GM23248 (cell line): ENCODE measurements around the gene AGAP1. TPM values are rescaled to one million over a fixed set of nuclear protein-coding genes. Genes with fewer than 3 reads are reported as not detected.

ENCODE experiments used
- DNase-seq: peaks from one replicate; pipeline ENCODE4 v3.0.0-alpha.2; 2015
- H2AFZ ChIP-seq: fragments of 200-600 bp; sonication (generic); 2 replicates; pipeline ENCODE4 v1.6.1; 2016; ENCODE audit warnings: antibody characterized with exemption
- H3F3A ChIP-seq: fragments of 200-600 bp; sonication (generic); 2 replicates; pipeline ENCODE4 v1.6.1; 2016; ENCODE audit warnings: mild to moderate bottlenecking, antibody characterized with exemption, mixed run types; ENCODE audit not compliant: insufficient read depth
- H3K27ac ChIP-seq: fragments of 200-600 bp; sonication (generic); 2 replicates; pipeline ENCODE4 v1.5.1; 2016; ENCODE audit warnings: mild to moderate bottlenecking
- H3K27me3 ChIP-seq: fragments of 200-600 bp; sonication (generic); replicated peaks from 2 replicates; pipeline ENCODE4 v1.6.1; 2016; ENCODE audit warnings: mild to moderate bottlenecking; ENCODE audit not compliant: insufficient read depth
- H3K36me3 ChIP-seq: fragments of 200-600 bp; sonication (generic); 2 replicates; pipeline ENCODE4 v1.6.1; 2016; ENCODE audit warnings: low read depth, mild to moderate bottlenecking
- H3K4me1 ChIP-seq: fragments of 200-600 bp; sonication (generic); 2 replicates; pipeline ENCODE4 v1.6.1; 2016; ENCODE audit warnings: mild to moderate bottlenecking; ENCODE audit not compliant: insufficient read depth
- H3K4me2 ChIP-seq: fragments of 200-600 bp; sonication (generic); one replicate; pipeline ENCODE4 v1.6.1; 2016; ENCODE audit warnings: mild to moderate bottlenecking; ENCODE audit not compliant: unreplicated experiment
- H3K4me3 ChIP-seq: fragments of 200-600 bp; sonication (generic); 2 replicates; pipeline ENCODE4 v1.5.1; 2016; ENCODE audit warnings: mild to moderate bottlenecking
- H3K79me2 ChIP-seq: fragments of 200-600 bp; sonication (generic); 2 replicates; pipeline ENCODE4 v1.6.1; 2016; ENCODE audit warnings: mild to moderate bottlenecking; ENCODE audit not compliant: insufficient read depth
- H3K9ac ChIP-seq: fragments of 200-600 bp; sonication (generic); 2 replicates; pipeline ENCODE4 v1.6.1; 2016; ENCODE audit warnings: mild to moderate bottlenecking
- H3K9me2 ChIP-seq: fragments of 200-600 bp; sonication (generic); 2 replicates; pipeline ENCODE4 v1.6.1; 2016; ENCODE audit warnings: mixed run types, mild to moderate bottlenecking, moderate library complexity; ENCODE audit not compliant: insufficient read depth
- H3K9me3 ChIP-seq: fragments of 200-600 bp; sonication (generic); one replicate; pipeline ENCODE4 v1.6.1; 2017; ENCODE audit warnings: low read depth
- H4K20me1 ChIP-seq: fragments of 200-600 bp; sonication (generic); 2 replicates; pipeline ENCODE4 v1.6.0; 2016; ENCODE audit not compliant: insufficient read depth
- EZH2 ChIP-seq: fragments of 200-600 bp; sonication (generic); IDR thresholded peaks from 2 replicates; pipeline ENCODE4 v1.6.1; 2018; ENCODE audit warnings: antibody characterized with exemption, mild to moderate bottlenecking; ENCODE audit not compliant: insufficient read depth, poor library complexity, severe bottlenecking
- EZH2phosphoT487 ChIP-seq: fragments of 200-600 bp; sonication (generic); IDR thresholded peaks from 2 replicates; pipeline ENCODE4 v1.6.1; 2018; ENCODE audit warnings: antibody characterized with exemption, moderate library complexity, mild to moderate bottlenecking, low read depth; ENCODE audit not compliant: insufficient read depth
- WGBS, 2 experiments: methylation state at CpG; one replicate each; pipeline ENCODE4 v1.1.6; 2015 to 2017; ENCODE audit warnings: low lambda C conversion rate in 2 of 2, low coverage in 1 of 2; ENCODE audit errors: missing lambda C conversion rate in 2 of 2; 5-methylcytosine and 5-hydroxymethylcytosine counted together
- in situ Hi-C: fragments of 300-500 bp; cut with MboI; formaldehyde crosslinking; loops from 2 replicates; pipeline ENCODE4 v1.15.0; 2020
- polyA plus RNA-seq: library from polyadenylated mRNA; unstranded; fragments of >200 nt; fragmentation: Nextera tagmentation; extraction: Ambion mirVana; gene quantifications from 2 replicates; pipeline ENCODE4 v1.2.1, GENCODE V29; 2016
- total RNA-seq: library from RNA; depleted of rRNA; stranded (reverse); fragments of >200 nt; shearing (Covaris generic); gene quantifications from 2 replicates; pipeline ENCODE4 v1.2.3, GENCODE V29; 2014

Gene AGAP1
- total and polyA plus RNA-seq, 2 experiments from 2014 or later: 2.2 to 9.9 TPM

- Histone ChIP-seq H3K9me3 (no peaks in the 10 kb centered on the region), H3K79me2 (no peaks in the 10 kb centered on the region), H3K9ac (no peak overlapping the region), H3K27me3 (no peaks in the 10 kb centered on the region), H3K9me2 (no peaks in the 10 kb centered on the region), H4K20me1 (no peaks in the 10 kb centered on the region), H3F3A (no peaks in the 10 kb centered on the region), H3K27ac (no peak overlapping the region), H3K36me3 (no peaks in the 10 kb centered on the region), H3K4me1 (no peaks in the 10 kb centered on the region), H2AFZ (no peak overlapping the region), H3K4me3 (no peak overlapping the region), H3K4me2 (no peak overlapping the region)
- 93% methylated on average over 17 of the region's 17 CpGs for WGBS, 2 experiments
- DNase-seq: no peak
- TF ChIP-seq EZH2phosphoT487 (no peak), EZH2 (no peak)
- in situ Hi-C loops: no loop called here
Measured at GRCh38 chr2:235949567-235950472, 456.0 kb downstream of the AGAP1 start.

GRCh38 chr2:235950473-235950809 lies 456.6 kb downstream of the AGAP1 start:
- H3F3A ChIP-seq: no peaks in the 10 kb centered on the region
- H3K4me2 ChIP-seq: no peak overlapping the region
- H3K4me3 ChIP-seq: no peak overlapping the region
- DNase-seq: no peak
- no peaks in the 10 kb centered on the region for H3K27me3 ChIP-seq
- WGBS, 2 experiments: 73 to 75% methylated on average over 3 of the region's 3 CpGs
- TF ChIP-seq EZH2 (no peak), EZH2phosphoT487 (no peak)
- H3K27ac ChIP-seq: no peak overlapping the region
- H3K36me3 ChIP-seq: no peaks in the 10 kb centered on the region
- in situ Hi-C loops: no loop called here
- no peaks in the 10 kb centered on the region for H3K9me3 ChIP-seq
- H3K4me1 ChIP-seq: no peaks in the 10 kb centered on the region
- no peaks in the 10 kb centered on the region for H4K20me1 ChIP-seq
- H3K9ac ChIP-seq: no peak overlapping the region
- H2AFZ ChIP-seq: no peak overlapping the region
- no peaks in the 10 kb centered on the region for H3K79me2 ChIP-seq
- H3K9me2 ChIP-seq: no peaks in the 10 kb centered on the region

- H3K4me2 ChIP-seq: no peak overlapping the region
- H3K9me2 ChIP-seq: no peaks in the 10 kb centered on the region
- H3K4me1 ChIP-seq: no peaks in the 10 kb centered on the region
- no peak overlapping the region for H3K4me3 ChIP-seq
- in situ Hi-C loops: no loop called here
- TF ChIP-seq EZH2phosphoT487 (no peak), EZH2 (no peak)
- no peak overlapping the region for H3K27ac ChIP-seq
- no peaks in the 10 kb centered on the region for H3K79me2 ChIP-seq
- no peaks in the 10 kb centered on the region for H3K36me3 ChIP-seq
- no peaks in the 10 kb centered on the region for H3F3A ChIP-seq
- H3K27me3 ChIP-seq: no peaks in the 10 kb centered on the region
- no peak overlapping the region for H3K9ac ChIP-seq
- no peak overlapping the region for H2AFZ ChIP-seq
- no peaks in the 10 kb centered on the region for H4K20me1 ChIP-seq
- no peaks in the 10 kb centered on the region for H3K9me3 ChIP-seq
- WGBS, 2 experiments: 70 to 73% methylated on average over 6 of the region's 6 CpGs
- DNase-seq: no peak
Measured at GRCh38 chr2:235951493-235951892, 457.6 kb downstream of the AGAP1 start.

- WGBS, 2 experiments: 49 to 50% methylated on average over 2 of the region's 2 CpGs
- Histone ChIP-seq H3K4me3 (no peak overlapping the region), H3K4me2 (no peak overlapping the region), H2AFZ (no peak overlapping the region), H3K79me2 (no peaks in the 10 kb centered on the region), H3K27ac (no peak overlapping the region), H3K9me3 (no peaks in the 10 kb centered on the region), H4K20me1 (no peaks in the 10 kb centered on the region), H3K9ac (no peak overlapping the region), H3K4me1 (no peaks in the 10 kb centered on the region), H3K36me3 (no peaks in the 10 kb centered on the region), H3K9me2 (no peaks in the 10 kb centered on the region), H3F3A (no peaks in the 10 kb centered on the region), H3K27me3 (no peaks in the 10 kb centered on the region)
- no peak for DNase-seq
- in situ Hi-C loops: no loop called here
- TF ChIP-seq EZH2phosphoT487: no peak
- no peak for TF ChIP-seq EZH2
Measured at GRCh38 chr2:235951982-235952381, 458.1 kb downstream of the AGAP1 start.
